GM21737 (cell line): ENCODE results near the gene RELCH.

Experiments used
- ATAC-seq: cut with Tn5 transposase; IDR thresholded peaks from one replicate; pipeline ENCODE4 v1.9.1; 2021; ENCODE audit warnings: mild to moderate bottlenecking, moderate library complexity; ENCODE audit not compliant: unreplicated experiment

Gene RELCH

GRCh38 chr18:62189208-62189607 is 2.2 kb downstream of the RELCH start:
- no peak for ATAC-seq

- no peak for ATAC-seq
Observed at GRCh38 chr18:62196079-62196478, 9.0 kb downstream of the RELCH start.

GRCh38 chr18:62196980-62197379 is 9.9 kb downstream of the RELCH start:
- no peak for ATAC-seq

- no peak for ATAC-seq
Observed at GRCh38 chr18:62198259-62198658, 11.2 kb downstream of the RELCH start.

GRCh38 chr18:62199629-62200028 is 12.6 kb downstream of the RELCH start:
- no peak for ATAC-seq

- ATAC-seq = no peak
Observed at GRCh38 chr18:62200121-62200914, 13.3 kb downstream of the RELCH start.

GRCh38 chr18:62201870-62202269 is 14.8 kb downstream of the RELCH start:
- ATAC-seq = no peak

GRCh38 chr18:62205824-62206223 is 18.8 kb downstream of the RELCH start:
- ATAC-seq = no peak

DNA sequence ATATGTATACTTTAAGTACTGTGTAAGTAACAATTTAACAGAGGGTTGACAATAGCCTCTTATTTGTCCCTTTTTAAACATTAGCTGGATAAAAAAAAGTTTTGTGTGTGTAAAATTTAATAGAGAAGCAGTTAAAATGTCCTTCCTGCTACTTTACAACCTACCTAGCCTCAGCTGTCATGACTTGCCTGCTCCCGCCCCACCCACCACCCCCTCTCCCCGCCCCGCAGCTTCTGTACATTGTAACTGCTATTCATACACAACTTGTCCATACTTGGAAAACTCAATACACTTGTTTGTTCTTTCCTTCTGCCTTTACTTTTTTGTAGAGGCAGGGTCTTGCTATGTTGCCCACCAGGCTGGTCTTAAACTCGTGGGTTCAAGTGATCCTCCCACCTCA is 19.5 kb downstream of the RELCH start:
- no peak for ATAC-seq

GRCh38 chr18:62209046-62209445 is 22.0 kb downstream of the RELCH start:
- no peak for ATAC-seq

DNA sequence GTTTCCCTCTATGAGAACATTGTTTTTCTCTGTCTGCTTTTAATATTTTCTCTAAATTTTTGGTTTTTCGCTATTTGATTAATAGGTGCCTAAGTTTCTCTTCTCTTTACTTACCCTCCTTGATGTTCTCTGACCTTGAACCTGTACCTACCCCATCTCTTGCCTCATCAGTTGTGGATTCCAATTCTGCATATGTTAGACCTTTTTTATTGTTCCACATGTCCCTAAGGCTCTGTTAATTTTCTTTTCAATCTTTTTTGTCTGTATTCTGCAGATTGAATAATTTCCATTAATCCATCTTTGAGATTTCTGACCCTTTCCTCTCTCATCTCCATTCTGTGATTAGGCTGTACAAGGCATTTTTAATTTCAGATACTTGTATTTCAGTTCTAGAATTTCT is 23.1 kb downstream of the RELCH start:
- no peak for ATAC-seq

DNA sequence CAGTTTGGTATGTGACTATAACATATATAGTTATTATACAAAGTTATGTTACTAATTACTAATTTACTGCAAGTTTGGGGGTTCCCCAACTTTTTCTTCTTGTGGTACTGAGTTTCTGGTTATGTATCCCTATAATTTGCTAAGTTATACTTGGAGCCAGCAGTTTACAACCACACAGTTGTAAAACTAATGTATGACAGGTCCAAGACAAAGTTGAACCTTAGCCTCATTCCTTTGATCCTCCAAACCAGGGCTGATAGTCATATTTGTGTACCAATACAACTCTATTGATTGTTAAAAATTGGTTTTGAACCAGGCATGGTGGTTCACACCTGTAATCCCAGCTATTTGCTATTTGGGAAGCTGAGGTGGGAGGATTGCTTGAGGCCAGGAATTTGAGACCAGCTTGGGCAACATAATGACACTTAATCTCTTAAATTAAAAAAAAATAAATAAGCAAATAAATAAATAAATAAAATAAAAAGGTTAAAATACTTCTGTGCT is 24.3 kb downstream of the RELCH start:
- ATAC-seq = no peak

- ATAC-seq = no peak
Observed at GRCh38 chr18:62214790-62215189, 27.7 kb downstream of the RELCH start.

- no peak for ATAC-seq
Observed at GRCh38 chr18:62224229-62224628, 37.2 kb downstream of the RELCH start.

GRCh38 chr18:62226047-62226446 is 39.0 kb downstream of the RELCH start:
- ATAC-seq = no peak

- no peak for ATAC-seq
Observed at GRCh38 chr18:62236252-62236651, 49.2 kb downstream of the RELCH start.

GRCh38 chr18:62239475-62239874 is 52.4 kb downstream of the RELCH start:
- no peak for ATAC-seq

DNA sequence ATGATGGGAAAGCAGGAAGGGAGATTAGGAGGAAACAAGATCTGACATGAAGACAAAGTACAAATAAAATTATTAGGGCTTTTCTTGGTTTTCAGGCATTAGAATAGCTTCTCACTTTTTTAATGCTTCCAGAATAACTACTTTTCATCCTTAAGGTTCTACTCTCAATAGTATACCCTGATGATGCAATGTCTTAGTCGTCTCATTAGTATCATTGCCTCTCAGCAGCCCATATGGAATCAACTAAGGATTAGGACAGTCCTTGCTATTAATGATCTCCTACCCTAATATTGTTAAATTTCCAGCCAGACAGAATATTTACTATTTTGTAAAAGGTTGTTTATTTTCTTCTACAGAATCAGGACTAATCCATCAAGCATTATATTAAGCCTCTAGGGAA is 55.9 kb downstream of the RELCH start:
- no peak for ATAC-seq

GRCh38 chr18:62245177-62245576 is 58.1 kb downstream of the RELCH start:
- no peak for ATAC-seq

DNA sequence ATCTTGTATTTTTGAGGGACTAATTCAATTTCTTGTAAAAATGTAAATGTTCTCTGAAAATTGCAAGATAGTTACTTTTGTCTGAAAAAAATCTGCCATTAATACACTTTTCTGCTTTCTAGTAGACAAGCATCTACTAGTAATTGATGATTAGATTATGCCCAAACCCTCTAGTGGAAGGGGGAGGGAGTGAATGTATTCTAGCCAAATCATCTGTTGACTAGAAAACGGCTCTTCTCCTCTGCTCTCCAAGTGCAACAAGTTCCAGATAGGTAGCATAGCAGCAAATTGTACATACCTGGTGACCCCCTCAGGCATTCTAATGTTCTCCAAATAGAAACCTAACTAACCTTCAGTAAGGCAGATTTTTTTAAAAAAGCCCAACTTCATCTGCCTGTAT is 58.6 kb downstream of the RELCH start:
- no peak for ATAC-seq

DNA sequence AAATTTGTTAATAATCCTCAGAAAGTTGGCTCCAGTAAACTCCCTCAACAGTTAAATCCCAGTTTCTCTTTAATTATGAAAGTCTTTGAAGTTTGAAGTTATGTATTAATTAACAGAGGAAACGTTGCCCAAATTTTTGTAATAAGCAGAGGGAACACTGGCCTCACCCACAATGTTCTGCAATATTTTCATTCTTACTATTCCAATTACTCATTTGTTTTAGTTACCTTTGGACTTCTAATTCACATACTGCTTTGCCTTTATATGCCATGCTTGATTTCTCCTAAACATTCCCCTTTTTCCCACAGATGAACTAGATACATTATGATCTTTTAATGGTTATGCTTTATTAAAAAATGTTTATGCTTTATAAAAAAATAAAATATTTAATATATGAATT is 61.3 kb downstream of the RELCH start:
- ATAC-seq = no peak

- no peak for ATAC-seq
Observed at GRCh38 chr18:62249478-62250097, 62.5 kb downstream of the RELCH start.
